Glutamatergic neuron (in vitro differentiated cells): ENCODE data around the gene RPS6KA5. TPM values are rescaled to one million over a fixed set of nuclear protein-coding genes. Genes with fewer than 3 reads are reported as not detected.

Experiments used
- DNase-seq: peaks from one replicate; pipeline ENCODE4 v3.0.0; 2022
- H3K27ac Mint-ChIP-seq: one replicate; pipeline ENCODE4 v1.8.0; 2020; ENCODE audit warnings: mild to moderate bottlenecking, mixed read lengths, inconsistent platforms; ENCODE audit not compliant: unreplicated experiment
- H3K27me3 Mint-ChIP-seq: one replicate; pipeline ENCODE4 v1.8.0; 2020; ENCODE audit warnings: mild to moderate bottlenecking, moderate library complexity, mixed read lengths, inconsistent platforms; ENCODE audit not compliant: unreplicated experiment
- H3K36me3 Mint-ChIP-seq: one replicate; pipeline ENCODE4 v1.8.0; 2020; ENCODE audit warnings: mild to moderate bottlenecking, mixed read lengths, inconsistent platforms; ENCODE audit not compliant: unreplicated experiment
- H3K4me1 Mint-ChIP-seq: one replicate; pipeline ENCODE4 v1.8.0; 2020; ENCODE audit warnings: mild to moderate bottlenecking, low read depth, mixed read lengths, inconsistent platforms; ENCODE audit not compliant: unreplicated experiment
- H3K4me3 Mint-ChIP-seq: one replicate; pipeline ENCODE4 v1.8.0; 2020; ENCODE audit warnings: mild to moderate bottlenecking, mixed read lengths, inconsistent platforms; ENCODE audit not compliant: unreplicated experiment
- H3K9me3 Mint-ChIP-seq: one replicate; pipeline ENCODE4 v1.8.0; 2020; ENCODE audit warnings: mild to moderate bottlenecking, moderate library complexity, mixed read lengths, inconsistent platforms; ENCODE audit not compliant: unreplicated experiment
- total RNA-seq: library from RNA; stranded (reverse); fragmentation: NEBNext Ultra II Directional; extraction: Animal tissue kit (Norgen Biotek cat#: 25700); gene quantifications from one replicate; pipeline ENCODE4 v1.2.1, GENCODE V29; 2021; ENCODE audit not compliant: unreplicated experiment
- TF ChIP-seq, protein P1 (sequence below): fragments of 200-600 bp; sonication (generic); IDR thresholded peaks from one replicate; pipeline ENCODE4 v1.5.0; 2021; ENCODE audit not compliant: partially characterized antibody, unreplicated experiment

RPS6KA5 gene
- total RNA-seq, 1 donor from 2014 or later, result 3.8 TPM

GRCh38 chr14:90820958-90821357, 239.5 kb downstream of the RPS6KA5 start:
- H3K4me1 Mint-ChIP-seq, result no peaks in the 10 kb centered on the region
- TF ChIP-seq, protein P1, sequence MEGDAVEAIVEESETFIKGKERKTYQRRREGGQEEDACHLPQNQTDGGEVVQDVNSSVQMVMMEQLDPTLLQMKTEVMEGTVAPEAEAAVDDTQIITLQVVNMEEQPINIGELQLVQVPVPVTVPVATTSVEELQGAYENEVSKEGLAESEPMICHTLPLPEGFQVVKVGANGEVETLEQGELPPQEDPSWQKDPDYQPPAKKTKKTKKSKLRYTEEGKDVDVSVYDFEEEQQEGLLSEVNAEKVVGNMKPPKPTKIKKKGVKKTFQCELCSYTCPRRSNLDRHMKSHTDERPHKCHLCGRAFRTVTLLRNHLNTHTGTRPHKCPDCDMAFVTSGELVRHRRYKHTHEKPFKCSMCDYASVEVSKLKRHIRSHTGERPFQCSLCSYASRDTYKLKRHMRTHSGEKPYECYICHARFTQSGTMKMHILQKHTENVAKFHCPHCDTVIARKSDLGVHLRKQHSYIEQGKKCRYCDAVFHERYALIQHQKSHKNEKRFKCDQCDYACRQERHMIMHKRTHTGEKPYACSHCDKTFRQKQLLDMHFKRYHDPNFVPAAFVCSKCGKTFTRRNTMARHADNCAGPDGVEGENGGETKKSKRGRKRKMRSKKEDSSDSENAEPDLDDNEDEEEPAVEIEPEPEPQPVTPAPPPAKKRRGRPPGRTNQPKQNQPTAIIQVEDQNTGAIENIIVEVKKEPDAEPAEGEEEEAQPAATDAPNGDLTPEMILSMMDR, result no peak
- no peak overlapping the region for H3K27ac Mint-ChIP-seq
- H3K9me3 Mint-ChIP-seq, result peaks cover 1% of the 10 kb centered on the region
- peaks cover 8% of the 10 kb centered on the region for H3K36me3 Mint-ChIP-seq
- no peak for DNase-seq
- no peak overlapping the region for H3K4me3 Mint-ChIP-seq
- H3K27me3 Mint-ChIP-seq, result peaks cover 7% of the 10 kb centered on the region

DNA sequence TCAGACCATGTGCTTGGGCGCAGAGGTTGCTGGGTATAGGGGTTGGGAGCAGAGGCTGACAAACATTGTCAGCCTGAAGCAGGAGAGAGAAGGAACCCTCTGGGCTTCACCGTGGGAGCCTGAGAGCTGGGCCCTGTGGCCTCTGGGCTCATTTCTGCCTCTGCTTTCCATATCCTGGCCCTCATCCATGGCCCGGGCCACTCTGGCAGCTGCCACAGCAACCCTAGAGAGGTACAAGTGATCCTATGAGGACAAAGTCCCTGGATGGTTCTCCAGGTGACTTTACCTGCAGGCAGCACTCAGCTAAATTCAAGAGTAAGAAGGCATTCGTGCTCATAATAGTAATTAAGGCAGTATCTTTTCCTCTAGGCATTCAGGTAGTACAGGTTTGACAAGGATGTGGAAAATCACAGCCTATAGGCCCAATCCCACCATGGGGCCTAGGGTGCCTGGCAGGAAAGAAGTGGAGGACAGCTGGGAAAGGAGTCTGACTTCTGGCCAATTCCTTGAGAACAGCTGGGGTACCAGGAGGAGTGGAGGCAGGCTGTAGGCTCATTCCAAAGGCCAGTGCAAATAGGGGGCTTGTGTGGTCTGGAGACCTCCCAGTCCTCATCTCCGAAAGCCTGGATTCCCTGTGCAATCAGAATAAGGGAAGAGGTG, 240.6 kb downstream of the RPS6KA5 start:
- TF ChIP-seq, protein P1, result no peak
- peaks cover 12% of the 10 kb centered on the region for H3K27me3 Mint-ChIP-seq
- peaks cover 8% of the 10 kb centered on the region for H3K36me3 Mint-ChIP-seq
- H3K4me3 Mint-ChIP-seq, result no peak overlapping the region
- DNase-seq, result no peak
- H3K27ac Mint-ChIP-seq, result no peak overlapping the region
- H3K9me3 Mint-ChIP-seq, result peaks cover 6% of the 10 kb centered on the region
- H3K4me1 Mint-ChIP-seq, result peaks cover 2% of the 10 kb centered on the region

GRCh38 chr14:90818715-90819114, 241.7 kb downstream of the RPS6KA5 start:
- Mint-ChIP-seq H3K9me3 (peaks cover 6% of the 10 kb centered on the region), H3K4me3 (no peak overlapping the region), H3K4me1 (peaks cover 11% of the 10 kb centered on the region), H3K27me3 (peaks cover 14% of the 10 kb centered on the region), H3K27ac (no peak overlapping the region), H3K36me3 (peaks cover 4% of the 10 kb centered on the region)
- no peak for DNase-seq
- TF ChIP-seq, protein P1, result no peak

- no peaks in the 10 kb centered on the region for H3K36me3 Mint-ChIP-seq
- peaks cover 14% of the 10 kb centered on the region for H3K27me3 Mint-ChIP-seq
- H3K4me1 Mint-ChIP-seq, result peaks cover 19% of the 10 kb centered on the region
- H3K4me3 Mint-ChIP-seq, result peak overlapping the region; percentile 76
- DNase-seq, result no peak
- no peak overlapping the region for H3K27ac Mint-ChIP-seq
- H3K9me3 Mint-ChIP-seq, result peaks cover 4% of the 10 kb centered on the region
- TF ChIP-seq, protein P1, result no peak
These were observed 243.6 kb downstream of the RPS6KA5 start for GRCh38 chr14:90816681-90817436.
